ENCODE measurements around the gene LRRC41.

The LRRC41 gene

GRCh38 chr1:46333300-46334029, 30.0 kb upstream of the LRRC41 start:
- CTCF ChIA-PET: interaction anchor here (0.5 to 2.1 kb wide), 14 partner anchors 9 to 705 kb away, joined by 3 to 37 read pairs (median 4); no protein-coding TSS in a partner anchor
- Histone ChIP-seq H3K4me1 (ENCODE audit: control insufficient read depth, insufficient read depth, low read length) (no peaks in the 10 kb centered on the region), H3K9me3 (ENCODE audit: control insufficient read depth, insufficient read depth, low read depth, low read length) (no peaks in the 10 kb centered on the region), H3K27ac (ENCODE audit: extremely low read depth, low read depth, low read length) (no peak overlapping the region), H3K36me3 (ENCODE audit: control insufficient read depth in 2 of 2, insufficient read depth in 1 of 2, low read length in 2 of 2) (no peaks in the 10 kb centered on the region), H3K4me3 (ENCODE audit: low read depth, low read length) (no peak overlapping the region)
- POLR2A ChIA-PET: interaction anchor here (0.6 to 1.2 kb wide), 4 partner anchors 12 to 46 kb away, joined by 3 to 6 read pairs (median 4); no protein-coding TSS in a partner anchor
- TF ChIP-seq ZNF221 (tag by site-specific recombination; IDR thresholded peaks at IDR 0.05; ENCODE audit: borderline replicate concordance): no peak
- no peak for TF ChIP-seq SCRT2 (tag by site-specific recombination; IDR thresholded peaks at IDR 0.05)
- no peak for TF ChIP-seq KLF17 (tag by site-specific recombination; IDR thresholded peaks at IDR 0.05)
- TF ChIP-seq ZNF248 (tag by site-specific recombination; IDR thresholded peaks at IDR 0.05): no peak
- 0 out of 2 replicates have a peak, but pooled peaks have one; percentile 27 for TF ChIP-seq ZNF561 (tag by site-specific recombination; IDR thresholded peaks at IDR 0.05; ENCODE audit: borderline replicate concordance)
- no peak for TF ChIP-seq MEIS1 (CRISPR knock-in tag; IDR thresholded peaks at IDR 0.05; ENCODE audit: borderline replicate concordance)
- no peak for TF ChIP-seq ZBTB48 (tag by site-specific recombination; IDR thresholded peaks at IDR 0.05)
- TF ChIP-seq REST (tag by site-specific recombination; IDR thresholded peaks at IDR 0.05): no peak
- no peak for TF ChIP-seq ZNF610 (tag by site-specific recombination; IDR thresholded peaks at IDR 0.05; ENCODE audit: borderline replicate concordance)
- TF ChIP-seq ZNF530 (tag by site-specific recombination; IDR thresholded peaks at IDR 0.05; ENCODE audit: low read depth): no peak
- TF ChIP-seq ZNF362 (tag by site-specific recombination; IDR thresholded peaks at IDR 0.05): no peak
- no peak for TF ChIP-seq ZBTB10 (tag by site-specific recombination; IDR thresholded peaks at IDR 0.05)
- TF ChIP-seq ZSCAN23 (tag by site-specific recombination; IDR thresholded peaks at IDR 0.05): no peak
- peak; percentile 12; the same call in 1 of the 2 replicates for TF ChIP-seq PATZ1 (tag by site-specific recombination; IDR thresholded peaks at IDR 0.05)
- TF ChIP-seq PRDM1 (tag by site-specific recombination; IDR thresholded peaks at IDR 0.05): no peak
- no peak for TF ChIP-seq ZNF658 (tag by site-specific recombination; IDR thresholded peaks at IDR 0.05)
- no peak for TF ChIP-seq ZBTB7A (tag by site-specific recombination; IDR thresholded peaks at IDR 0.05; ENCODE audit: low read depth)
- TF ChIP-seq BCL6B (tag by site-specific recombination; IDR thresholded peaks at IDR 0.05): peak; percentile 77
- no peak for TF ChIP-seq ZNF23 (tag by site-specific recombination; IDR thresholded peaks at IDR 0.05; ENCODE audit: borderline replicate concordance)
- TF ChIP-seq ZNF548 (tag by site-specific recombination; IDR thresholded peaks at IDR 0.05): no peak
- no peak for TF ChIP-seq ATF2 (tag by site-specific recombination; IDR thresholded peaks at IDR 0.05; ENCODE audit: low read depth)

All from HEK293 (cell line).